ES-I3 (cell line): Measurements from ENCODE around the gene SERPINH1.

Experiments used
- H3K36me3 ChIP-seq: 2 replicates; pipeline ENCODE4 v1.6.1; 2013; ENCODE audit warnings: mild to moderate bottlenecking, low read length, control low read depth, moderate library complexity; ENCODE audit not compliant: insufficient read depth
- H3K4me1 ChIP-seq: 2 replicates; pipeline ENCODE4 v1.6.1; 2013; ENCODE audit warnings: mild to moderate bottlenecking, control low read depth, low read length; ENCODE audit not compliant: insufficient read depth
- H3K9ac ChIP-seq: 2 replicates; pipeline ENCODE4 v1.6.1; 2013; ENCODE audit warnings: low read depth, mild to moderate bottlenecking, low read length, moderate library complexity
- H3K9me3 ChIP-seq: 2 replicates; pipeline ENCODE4 v1.6.1; 2013; ENCODE audit warnings: mild to moderate bottlenecking, low read length, moderate library complexity; ENCODE audit not compliant: control insufficient read depth, insufficient read depth

SERPINH1 gene

DNA sequence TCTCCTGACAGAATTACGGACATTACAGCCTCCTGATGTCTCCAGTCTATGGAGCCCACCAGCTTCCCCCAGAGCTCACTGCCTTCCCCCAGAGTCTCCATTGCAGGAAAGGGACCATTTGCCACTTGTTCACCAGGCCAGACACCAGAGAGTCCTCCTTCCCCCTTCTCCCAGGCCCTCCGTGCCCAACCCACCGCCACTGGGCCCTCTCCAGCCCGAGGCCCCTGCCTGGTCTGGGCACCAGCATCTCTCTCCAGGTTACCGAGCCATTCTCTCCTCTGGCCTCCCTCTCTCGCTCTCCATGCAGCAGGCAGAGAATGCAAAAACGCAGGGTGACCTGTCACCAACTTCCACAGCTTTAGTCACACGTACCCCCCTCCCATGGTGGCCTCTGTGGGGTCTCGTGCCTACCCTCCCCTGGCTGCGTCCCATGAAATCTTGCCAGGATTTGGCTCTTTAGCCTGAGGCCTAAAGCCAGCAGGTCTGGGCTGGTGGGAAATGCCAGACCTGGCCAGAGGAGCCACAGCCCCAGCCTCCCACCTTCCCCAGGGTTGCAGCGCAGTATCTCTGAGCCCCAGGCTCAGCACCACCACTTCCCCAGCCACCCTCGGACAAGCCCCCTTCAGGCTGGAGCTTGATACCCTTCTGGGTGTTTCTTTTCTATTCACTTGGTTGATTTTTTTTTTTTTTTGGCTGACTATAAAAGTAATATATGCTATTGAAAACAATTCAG, 6.8 kb upstream of the SERPINH1 start:
- Histone ChIP-seq H3K36me3 (no peaks in the 10 kb centered on the region), H3K9me3 (no peaks in the 10 kb centered on the region), H3K4me1 (peaks cover 55% of the 10 kb centered on the region), H3K9ac (peak overlapping the region; percentile 26)

DNA sequence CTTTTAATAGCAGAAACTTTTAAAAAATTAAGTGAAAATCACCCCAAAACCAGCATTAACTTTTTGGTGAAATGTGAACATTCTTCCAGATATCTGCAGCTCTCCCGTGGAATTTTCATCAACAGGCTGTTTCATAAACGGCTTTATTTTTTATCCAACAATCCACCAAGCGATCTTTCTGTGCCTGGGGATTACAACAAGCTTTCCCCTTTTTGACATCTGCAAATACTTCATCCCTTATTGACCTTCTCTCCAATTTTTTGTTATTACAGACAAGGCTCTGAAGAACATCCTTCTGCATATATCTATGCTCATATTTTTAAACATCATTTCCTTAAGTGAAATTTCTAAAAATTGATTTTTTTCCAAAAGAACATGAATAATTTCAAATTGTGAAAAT, 5.8 kb upstream of the SERPINH1 start:
- Histone ChIP-seq H3K9me3 (no peaks in the 10 kb centered on the region), H3K4me1 (peaks cover 59% of the 10 kb centered on the region), H3K36me3 (no peaks in the 10 kb centered on the region), H3K9ac (no peak overlapping the region)

DNA sequence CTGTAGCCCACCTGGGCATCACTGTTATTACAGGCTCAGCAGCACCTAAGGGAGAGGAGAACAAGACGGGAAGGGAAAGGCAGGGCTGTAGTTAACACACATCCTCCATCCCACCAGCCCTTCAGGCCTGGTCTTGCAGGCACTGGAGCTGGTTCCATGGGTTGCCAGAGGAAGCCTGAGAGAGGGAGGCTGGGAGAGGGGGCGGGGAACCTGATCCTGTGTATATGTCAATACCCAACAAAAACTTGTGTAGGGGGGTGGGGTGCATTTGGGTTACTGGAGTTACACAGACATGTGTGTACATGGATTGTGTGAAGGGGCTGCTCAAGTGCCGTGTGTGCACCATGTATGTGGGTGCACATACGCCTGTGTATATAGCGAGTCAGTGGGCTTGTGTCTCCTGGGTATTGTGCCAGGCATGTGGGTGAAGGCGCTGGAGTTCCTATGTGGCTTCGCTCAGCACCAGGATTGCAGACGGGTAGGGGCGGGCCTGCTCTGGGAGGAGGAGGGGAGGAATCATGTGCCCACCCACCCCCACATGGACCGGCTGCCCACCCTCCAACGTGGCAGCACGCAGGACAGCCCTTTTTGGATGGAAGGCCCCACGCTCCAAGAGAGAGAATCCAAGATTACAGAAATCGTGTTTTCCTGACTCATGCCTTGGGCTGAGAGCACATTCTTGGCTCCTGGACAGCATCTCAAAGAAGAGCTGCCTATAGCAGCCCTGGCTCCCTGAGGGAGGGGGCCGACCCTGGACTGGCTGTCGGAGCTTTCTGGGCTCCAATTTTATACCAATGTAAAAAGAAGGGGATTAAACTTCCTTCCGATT, 4.2 kb upstream of the SERPINH1 start:
- no peak overlapping the region for H3K9ac ChIP-seq
- peaks cover 57% of the 10 kb centered on the region for H3K4me1 ChIP-seq
- no peaks in the 10 kb centered on the region for H3K9me3 ChIP-seq
- no peaks in the 10 kb centered on the region for H3K36me3 ChIP-seq

DNA sequence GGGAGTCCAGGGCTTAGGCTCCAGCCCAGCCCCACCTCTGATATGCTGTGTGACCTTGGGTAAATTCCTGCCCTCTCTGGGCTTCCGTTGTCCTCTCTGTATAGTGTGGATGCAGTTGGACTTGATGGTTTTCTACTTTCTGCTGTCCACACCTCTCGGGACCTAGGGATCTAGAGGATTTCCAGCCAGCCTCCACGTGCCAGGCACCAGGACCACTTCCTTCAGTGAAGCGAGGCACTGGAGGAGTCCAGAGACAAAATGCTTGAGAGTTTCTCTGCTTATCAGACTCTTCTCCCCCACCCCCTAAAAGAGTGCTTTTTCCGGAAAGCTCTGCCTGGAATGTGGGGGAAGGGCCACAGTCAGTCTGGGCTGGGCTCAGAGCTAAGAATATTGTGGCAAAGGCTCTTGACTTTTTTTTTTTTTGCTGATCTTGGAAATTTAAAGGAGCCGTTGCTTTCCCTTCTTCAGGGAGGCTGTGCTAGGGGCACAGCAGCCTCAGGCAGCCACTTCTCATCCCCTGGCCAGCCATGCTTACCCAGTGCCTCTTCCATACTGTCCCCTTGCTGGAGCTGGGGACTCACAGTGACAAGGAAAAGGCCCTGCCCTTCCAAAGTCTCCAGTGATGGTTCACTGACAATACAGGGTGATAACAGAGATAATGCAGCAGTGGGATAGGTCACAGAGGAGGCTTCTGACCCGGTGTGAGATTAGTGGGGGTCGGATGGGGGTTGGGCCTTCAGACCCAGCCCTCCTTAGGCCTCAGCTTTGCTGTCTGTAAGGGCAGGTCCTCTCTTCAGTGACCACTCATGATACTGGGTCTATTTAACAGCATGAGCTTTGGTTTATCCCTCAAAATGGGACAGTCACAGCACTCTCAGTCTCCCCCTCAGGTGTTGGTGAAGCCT, 2.9 kb upstream of the SERPINH1 start:
- H3K9ac ChIP-seq, result no peak overlapping the region; the same call in 1 of the 2 replicates
- no peaks in the 10 kb centered on the region for H3K9me3 ChIP-seq
- H3K36me3 ChIP-seq, result no peaks in the 10 kb centered on the region
- H3K4me1 ChIP-seq, result peaks cover 45% of the 10 kb centered on the region

DNA sequence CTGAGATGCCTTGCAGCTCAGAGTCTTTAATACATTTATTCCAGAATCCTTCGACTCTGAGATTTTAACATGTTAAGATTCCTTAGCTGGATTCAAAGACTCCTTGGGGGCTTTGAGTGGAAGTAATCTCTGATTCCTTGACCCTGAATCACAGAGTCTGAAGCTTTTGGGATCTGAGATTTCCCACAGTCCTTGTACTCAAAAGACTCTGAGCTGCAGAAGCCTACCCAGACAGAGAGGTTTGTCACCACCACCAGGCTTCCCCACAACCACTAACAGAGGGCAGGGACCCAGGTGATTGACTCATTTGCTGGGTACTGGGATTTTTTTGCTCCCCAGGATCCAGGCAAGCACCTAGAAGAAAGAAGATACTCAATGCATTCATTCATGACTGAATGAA, 1.4 kb upstream of the SERPINH1 start:
- no peak overlapping the region for H3K9ac ChIP-seq
- no peaks in the 10 kb centered on the region for H3K36me3 ChIP-seq
- H3K9me3 ChIP-seq, result no peaks in the 10 kb centered on the region
- H3K4me1 ChIP-seq, result peaks cover 50% of the 10 kb centered on the region

DNA sequence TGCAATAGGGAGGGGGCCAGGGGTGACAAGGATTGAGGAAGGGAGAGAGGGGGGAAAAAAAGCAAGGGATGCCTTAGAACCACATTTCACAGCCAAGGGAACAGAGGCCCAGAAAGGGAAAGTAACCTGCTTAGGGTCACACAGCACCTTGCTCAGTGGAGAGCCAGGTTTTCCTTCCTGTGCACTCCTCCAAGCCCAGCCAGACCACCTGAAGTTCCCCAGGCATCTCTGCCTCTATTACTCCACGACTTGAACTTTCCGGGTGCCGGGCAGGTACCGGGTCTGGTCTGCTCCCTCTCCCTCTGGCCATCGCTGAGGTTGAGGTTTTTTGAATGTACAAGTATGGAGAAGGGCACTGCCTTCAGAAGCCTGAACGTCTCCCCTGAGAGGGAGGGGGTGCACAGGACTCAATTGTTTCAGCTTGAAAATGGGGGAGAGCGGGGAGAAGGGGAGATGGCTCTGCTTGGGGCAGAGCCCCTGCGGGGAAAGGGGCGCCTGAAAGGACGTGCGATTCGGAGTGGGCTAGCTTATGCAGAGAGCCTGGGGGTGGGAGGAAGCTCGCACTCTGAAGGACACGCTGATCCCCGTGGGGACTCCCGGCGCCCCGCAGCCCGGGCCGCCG, 516 bp upstream of the SERPINH1 start:
- Histone ChIP-seq H3K36me3 (no peaks in the 10 kb centered on the region; the same call in 1 of the 2 replicates), H3K4me1 (peaks cover 55% of the 10 kb centered on the region), H3K9me3 (no peaks in the 10 kb centered on the region), H3K9ac (peak overlapping the region; percentile 91)

DNA sequence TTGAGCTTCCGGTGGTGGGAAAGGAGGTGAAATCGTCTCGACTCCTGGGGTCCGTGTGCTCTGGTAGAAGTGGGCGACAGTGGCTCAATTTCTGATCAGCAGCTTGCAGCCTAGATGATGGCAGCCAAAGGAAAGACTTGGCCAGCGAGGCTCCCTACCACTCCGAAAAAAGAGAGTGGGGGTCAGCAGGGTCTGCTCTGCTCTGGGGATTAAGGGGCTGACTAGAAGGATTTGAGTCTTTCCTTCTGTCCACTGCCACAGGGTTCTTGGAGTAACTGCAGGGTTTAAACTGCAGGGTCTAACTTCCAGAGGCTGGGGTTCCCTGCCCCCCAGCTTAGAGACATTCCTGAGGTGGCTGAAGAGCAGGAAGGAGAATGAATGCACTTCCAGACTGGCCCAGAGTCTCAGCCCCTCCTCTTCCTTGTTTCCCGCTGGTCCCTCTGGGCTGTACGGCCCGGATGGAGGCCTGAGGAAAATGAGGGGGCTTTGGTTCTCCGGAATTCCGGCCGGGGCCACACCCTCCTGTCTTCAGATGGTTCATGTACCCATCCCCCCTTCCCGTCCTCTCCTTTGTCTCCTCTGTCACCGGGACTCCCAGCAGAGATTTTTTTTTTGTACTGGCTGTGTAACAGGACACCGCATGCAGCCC, 907 bp downstream of the SERPINH1 start:
- H3K9ac ChIP-seq, result peak overlapping the region; percentile 91
- peaks cover 45% of the 10 kb centered on the region for H3K4me1 ChIP-seq
- no peaks in the 10 kb centered on the region for H3K9me3 ChIP-seq
- peaks cover 10% of the 10 kb centered on the region for H3K36me3 ChIP-seq

DNA sequence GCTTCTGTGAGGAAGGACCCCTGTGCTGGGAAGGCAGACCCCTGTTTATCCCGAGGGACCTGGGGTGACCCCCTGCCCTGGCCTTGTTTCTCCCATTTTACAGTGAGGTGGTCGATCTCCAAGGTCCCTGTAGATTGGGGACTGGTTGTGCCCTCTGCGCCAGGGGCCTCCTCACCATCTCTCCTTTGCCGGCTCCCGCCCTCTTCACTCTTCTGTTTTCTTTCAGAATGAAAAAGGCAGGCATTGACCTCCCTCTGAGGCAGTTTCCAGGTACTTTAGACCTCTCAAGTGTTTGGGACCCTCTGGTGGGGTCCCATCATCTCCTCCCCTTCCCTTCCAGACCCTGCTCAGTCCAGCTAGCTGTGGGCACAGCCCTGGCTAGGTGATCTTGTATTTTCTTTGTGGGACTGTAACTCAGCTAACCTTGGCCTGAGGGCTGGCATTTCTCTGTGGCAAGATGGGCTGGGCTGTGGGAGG, 1.5 kb downstream of the SERPINH1 start:
- Histone ChIP-seq H3K9ac (peak overlapping the region; percentile 91), H3K4me1 (peaks cover 39% of the 10 kb centered on the region)

DNA sequence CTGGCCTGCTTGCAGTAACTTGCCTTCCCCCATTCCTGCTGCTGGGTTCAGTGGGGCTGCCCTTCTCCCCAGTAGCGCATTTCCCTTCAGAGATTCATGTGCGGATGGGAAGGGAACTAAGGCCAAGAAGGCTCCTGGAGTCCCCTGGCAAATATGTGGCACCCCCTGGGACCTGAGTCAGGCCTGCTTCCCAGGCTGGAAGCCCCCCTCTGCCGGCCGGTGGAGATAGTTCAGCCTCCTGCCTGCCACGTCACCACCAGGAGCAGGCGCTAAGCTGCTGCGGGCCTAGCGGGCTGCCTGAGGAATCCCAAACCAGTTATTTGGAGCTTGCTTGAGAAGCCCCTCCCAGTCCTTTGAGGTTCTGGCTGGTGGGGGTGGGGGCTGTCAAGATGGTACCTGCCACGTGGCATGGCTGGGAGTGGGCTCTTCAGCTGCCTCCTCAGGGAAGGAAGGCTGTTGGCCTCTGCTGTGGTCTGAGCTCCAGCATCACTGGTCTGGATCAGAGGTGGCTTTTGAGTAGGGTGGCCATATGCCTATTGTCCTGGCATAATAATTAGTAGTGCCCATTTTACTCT, 2.0 kb downstream of the SERPINH1 start:
- Histone ChIP-seq H3K9me3 (no peaks in the 10 kb centered on the region), H3K36me3 (peaks cover 20% of the 10 kb centered on the region), H3K9ac (peak overlapping the region; percentile 91), H3K4me1 (peaks cover 34% of the 10 kb centered on the region)

More for the DNA sequence above, 1.5 kb downstream of the SERPINH1 start:
- H3K9me3 ChIP-seq, result no peaks in the 10 kb centered on the region
- peaks cover 16% of the 10 kb centered on the region for H3K36me3 ChIP-seq

DNA sequence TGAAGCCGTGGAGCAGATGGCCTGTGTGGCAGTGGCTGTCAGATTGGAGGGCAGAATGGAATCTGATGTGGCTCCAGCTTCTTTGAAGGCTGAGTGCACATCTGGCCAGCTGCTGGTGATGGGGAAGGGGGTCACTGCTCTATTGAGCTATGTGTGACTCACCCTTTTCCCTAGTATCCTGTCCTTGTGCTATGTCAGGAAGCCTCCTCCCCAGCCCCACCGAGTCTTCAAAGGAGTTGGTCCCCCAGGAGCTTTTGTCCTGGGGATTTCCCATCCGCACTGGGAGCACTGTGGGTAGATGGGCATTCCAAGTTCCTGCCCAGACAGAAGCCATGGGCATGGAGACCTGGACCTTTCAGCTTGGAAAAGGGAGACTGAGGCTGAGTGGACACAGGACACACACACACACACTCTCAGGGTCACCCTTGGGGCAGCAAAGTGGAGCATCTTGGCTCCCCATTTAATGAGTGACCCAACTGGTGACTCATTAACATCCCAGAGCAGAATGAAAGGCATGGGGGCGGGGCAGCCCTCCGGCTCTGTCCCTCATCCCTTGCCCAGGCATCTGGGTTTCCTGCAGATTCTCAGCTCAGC, 3.3 kb downstream of the SERPINH1 start:
- H3K9me3 ChIP-seq, result no peaks in the 10 kb centered on the region
- H3K36me3 ChIP-seq, result peaks cover 31% of the 10 kb centered on the region
- H3K4me1 ChIP-seq, result peaks cover 26% of the 10 kb centered on the region
- peak overlapping the region; percentile 91; the same call in 1 of the 2 replicates for H3K9ac ChIP-seq

DNA sequence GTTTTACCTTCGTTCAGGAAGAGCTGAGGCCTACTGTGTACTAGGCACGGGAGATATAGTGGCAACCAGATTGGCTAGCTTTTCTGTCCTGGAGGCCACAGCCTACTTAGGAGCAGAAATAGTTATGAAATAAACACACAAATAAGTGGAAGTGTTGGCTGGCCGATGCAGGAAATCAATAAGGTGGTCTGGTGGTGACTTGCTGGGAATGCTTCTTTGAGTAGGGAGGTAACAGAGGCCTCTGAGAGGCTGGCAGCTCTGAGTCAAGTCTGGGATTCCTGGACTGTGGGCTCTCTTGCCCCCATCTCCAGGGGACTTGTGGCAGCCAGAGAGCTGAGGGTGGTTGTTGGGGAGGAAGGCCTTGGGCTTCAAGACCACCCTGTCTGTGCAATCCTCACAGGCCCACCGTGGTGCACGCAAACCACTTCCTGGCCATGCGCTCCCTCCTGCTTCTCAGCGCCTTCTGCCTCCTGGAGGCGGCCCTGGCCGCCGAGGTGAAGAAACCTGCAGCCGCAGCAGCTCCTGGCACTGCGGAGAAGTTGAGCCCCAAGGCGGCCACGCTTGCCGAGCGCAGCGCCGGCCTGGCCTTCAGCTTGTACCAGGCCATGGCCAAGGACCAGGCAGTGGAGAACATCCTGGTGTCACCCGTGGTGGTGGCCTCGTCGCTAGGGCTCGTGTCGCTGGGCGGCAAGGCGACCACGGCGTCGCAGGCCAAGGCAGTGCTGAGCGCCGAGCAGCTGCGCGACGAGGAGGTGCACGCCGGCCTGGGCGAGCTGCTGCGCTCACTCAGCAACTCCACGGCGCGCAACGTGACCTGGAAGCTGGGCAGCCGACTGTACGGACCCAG, 4.1 kb downstream of the SERPINH1 start:
- Histone ChIP-seq H3K36me3 (peaks cover 39% of the 10 kb centered on the region), H3K4me1 (peaks cover 23% of the 10 kb centered on the region), H3K9ac (no peak overlapping the region), H3K9me3 (no peaks in the 10 kb centered on the region)

DNA sequence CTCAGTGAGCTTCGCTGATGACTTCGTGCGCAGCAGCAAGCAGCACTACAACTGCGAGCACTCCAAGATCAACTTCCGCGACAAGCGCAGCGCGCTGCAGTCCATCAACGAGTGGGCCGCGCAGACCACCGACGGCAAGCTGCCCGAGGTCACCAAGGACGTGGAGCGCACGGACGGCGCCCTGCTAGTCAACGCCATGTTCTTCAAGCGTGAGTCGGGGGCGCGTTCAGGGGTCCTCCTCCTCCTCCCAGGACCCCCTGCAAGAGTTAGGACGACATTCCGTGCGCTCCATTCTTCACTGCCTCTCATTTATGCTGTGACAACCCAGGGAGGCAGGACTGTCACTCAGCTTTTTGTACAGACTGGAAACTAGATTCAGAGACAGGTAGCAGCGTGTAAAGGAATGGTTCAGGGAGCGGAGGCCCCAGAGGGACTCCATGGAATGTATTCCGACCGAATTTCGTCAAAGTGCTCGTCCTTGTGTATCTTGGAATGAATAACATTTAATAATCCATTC, 4.8 kb downstream of the SERPINH1 start:
- Histone ChIP-seq H3K9me3 (no peaks in the 10 kb centered on the region), H3K4me1 (peaks cover 20% of the 10 kb centered on the region), H3K36me3 (peaks cover 44% of the 10 kb centered on the region), H3K9ac (no peak overlapping the region)
